SJSA1 (cell line): ENCODE measurements around the gene TBXT. TPM values are rescaled to one million over a fixed set of nuclear protein-coding genes. Genes with fewer than 3 reads are reported as not detected.
A peak's percentile ranks its signal among the peaks of the same experiment; 100 is the strongest.

ENCODE experiments used
- DNase-seq, 2 experiments: peaks; one replicate each; pipeline ENCODE4 v3.0.0-alpha.2; 2015 to 2020; ENCODE audit warnings: low spot score in 2 of 2, low read depth in 1 of 2
- H3K27ac ChIP-seq: fragments of 250-450 bp; sonication (Bioruptor Pico); 2 replicates; pipeline ENCODE4 v1.5.1; 2020; ENCODE audit warnings: mild to moderate bottlenecking, moderate library complexity
- H3K27me3 ChIP-seq: fragments of 250-450 bp; sonication (Bioruptor Pico); replicated peaks from 2 replicates; pipeline ENCODE4 v1.5.1; 2020; ENCODE audit warnings: mild to moderate bottlenecking, moderate library complexity
- H3K36me3 ChIP-seq: fragments of 250-450 bp; sonication (Bioruptor Pico); 2 replicates; pipeline ENCODE4 v1.5.1; 2020; ENCODE audit warnings: mild to moderate bottlenecking
- H3K4me1 ChIP-seq: fragments of 250-450 bp; sonication (Bioruptor Pico); replicated peaks from 2 replicates; pipeline ENCODE4 v1.6.1; 2021; ENCODE audit warnings: mild to moderate bottlenecking
- H3K4me3 ChIP-seq: fragments of 250-450 bp; sonication (Bioruptor Pico); 2 replicates; pipeline ENCODE4 v1.5.1; 2020; ENCODE audit warnings: mild to moderate bottlenecking
- H3K9me3 ChIP-seq: fragments of 250-450 bp; sonication (Bioruptor Pico); replicated peaks from 2 replicates; pipeline ENCODE4 v1.5.1; 2020; ENCODE audit warnings: mild to moderate bottlenecking
- total RNA-seq: library from RNA; depleted of rRNA; stranded (reverse); fragments of >200 nt; shearing (Covaris generic); gene quantifications from 2 replicates; pipeline ENCODE4 v1.2.3, GENCODE V29; 2014; rRNA removed

Gene TBXT
- total RNA-seq, 1 experiment from 2014 or later: not detected

DNA sequence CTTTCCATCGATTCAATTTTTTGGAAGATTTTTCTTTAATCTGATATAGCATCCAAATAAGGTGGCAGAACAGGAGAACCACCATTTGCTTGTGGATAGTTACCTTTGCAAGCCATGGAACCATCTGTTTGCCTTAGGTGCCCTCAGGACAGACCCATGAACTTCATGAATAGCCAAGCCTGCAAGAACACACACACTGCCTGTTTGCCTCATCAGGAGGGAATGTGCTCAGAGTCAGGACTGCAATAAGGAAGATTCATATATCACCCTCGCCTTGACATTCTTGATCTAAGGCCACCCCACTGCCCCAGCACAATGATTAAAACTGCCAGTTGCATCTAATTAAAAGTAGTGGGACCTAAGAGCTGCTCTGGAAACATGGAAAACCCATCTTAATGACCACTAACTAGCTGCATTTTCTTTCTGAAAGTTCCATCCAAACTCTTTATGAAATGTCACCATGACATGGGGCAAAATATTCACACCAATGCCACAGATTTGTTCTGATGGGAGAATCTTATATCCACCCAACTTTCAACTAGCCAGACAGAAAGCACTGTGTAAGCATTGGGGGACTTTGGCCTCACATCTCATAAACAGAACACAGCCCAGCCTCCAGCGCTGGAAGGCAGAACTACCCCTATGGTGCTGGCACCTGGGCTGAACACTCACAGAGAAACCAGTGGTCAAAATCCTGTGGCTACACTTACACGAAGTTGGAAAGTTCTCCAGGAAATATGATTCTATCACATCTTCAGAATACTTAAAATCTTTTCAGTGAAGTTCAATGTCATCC is 48.3 kb downstream of the TBXT start:
- H3K27me3 ChIP-seq: peaks cover 5% of the 10 kb centered on the region; the same call in 1 of the 2 replicates
- H3K9me3 ChIP-seq: no peaks in the 10 kb centered on the region

DNA sequence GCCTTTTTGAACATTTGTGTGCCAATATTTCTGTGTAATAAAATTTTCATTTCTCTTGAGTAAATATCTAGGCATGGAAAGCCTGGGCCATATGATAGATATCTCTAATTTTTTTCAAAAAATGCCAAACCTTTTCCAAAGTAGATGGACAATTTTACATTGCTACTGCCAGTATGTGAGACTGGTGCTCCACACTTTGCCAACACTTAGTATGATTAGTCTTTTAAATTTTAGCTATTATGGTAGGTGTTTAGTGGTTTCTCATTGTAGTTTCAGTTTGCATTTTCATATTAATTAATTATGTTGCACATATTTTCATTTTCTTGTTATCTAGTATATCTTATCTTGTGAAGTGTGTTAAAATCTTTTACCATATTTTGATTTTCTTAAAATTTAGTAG is 52.0 kb downstream of the TBXT start:
- no peaks in the 10 kb centered on the region for H3K9me3 ChIP-seq
- DNase-seq: no peak
- peaks cover 11% of the 10 kb centered on the region for H3K4me1 ChIP-seq

More for the DNA sequence above, 48.3 kb downstream of the TBXT start:
- Histone ChIP-seq H3K36me3 (no peaks in the 10 kb centered on the region), H3K4me1 (no peaks in the 10 kb centered on the region), H3K4me3 (no peak overlapping the region), H3K27ac (no peak overlapping the region)
- DNase-seq: no peak

DNA sequence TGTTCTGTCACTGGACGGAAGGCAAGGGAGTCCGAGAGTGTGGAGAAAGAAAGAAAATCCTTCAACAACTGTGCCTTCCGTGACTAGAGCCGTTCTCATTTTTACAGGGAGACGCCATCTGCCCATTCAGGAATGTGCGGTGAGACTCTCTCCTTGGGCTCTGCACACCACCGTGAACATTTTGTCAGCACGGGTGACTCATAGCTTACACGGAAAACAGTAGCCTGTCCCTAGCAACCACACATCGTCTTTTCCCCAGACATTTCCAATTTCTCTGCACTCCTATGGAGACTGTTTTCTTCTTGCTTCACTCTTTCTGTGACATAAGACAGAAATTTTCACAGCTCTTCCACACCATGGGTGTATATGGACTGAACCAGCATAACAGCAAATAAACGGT is 55.1 kb downstream of the TBXT start:
- peak; percentile 87 to 91 for DNase-seq
- Histone ChIP-seq H3K36me3 (no peaks in the 10 kb centered on the region), H3K4me3 (peak overlapping the region; percentile 30), H3K4me1 (peaks cover 11% of the 10 kb centered on the region), H3K9me3 (no peaks in the 10 kb centered on the region), H3K27me3 (no peaks in the 10 kb centered on the region), H3K27ac (peak overlapping the region; percentile 88)

More for the DNA sequence above, 52.0 kb downstream of the TBXT start:
- Histone ChIP-seq H3K36me3 (no peaks in the 10 kb centered on the region), H3K27ac (no peak overlapping the region), H3K27me3 (no peaks in the 10 kb centered on the region), H3K4me3 (no peak overlapping the region)

DNA sequence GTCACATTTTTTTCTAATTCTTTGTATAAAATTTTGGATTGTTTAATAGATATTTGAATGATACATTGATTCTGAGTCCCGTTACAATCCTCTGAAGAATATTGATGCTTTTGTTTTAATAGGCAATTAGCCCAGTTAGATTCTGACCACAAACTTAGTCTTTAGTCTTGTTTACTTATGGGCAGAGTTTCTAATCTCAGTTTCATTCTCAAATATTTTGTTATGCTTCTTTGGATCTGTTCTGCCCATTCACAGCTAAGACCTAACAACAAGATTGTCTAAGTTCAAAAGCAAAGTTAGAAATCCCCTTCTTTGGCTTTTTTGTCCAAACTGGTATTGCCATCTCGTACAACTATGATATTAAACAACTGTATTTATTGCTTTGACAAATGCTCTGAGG is 58.0 kb downstream of the TBXT start:
- H3K4me1 ChIP-seq: peaks cover 11% of the 10 kb centered on the region
- H3K4me3 ChIP-seq: no peak overlapping the region
- no peak for DNase-seq
- H3K27me3 ChIP-seq: peaks cover 5% of the 10 kb centered on the region; the same call in 1 of the 2 replicates
- H3K9me3 ChIP-seq: no peaks in the 10 kb centered on the region
- H3K36me3 ChIP-seq: no peaks in the 10 kb centered on the region
- no peak overlapping the region for H3K27ac ChIP-seq

Other genes with a start within 250 kb of the TBXT start
- 0.76 and 1.0 TPM in 2 replicates for gene PRR18, start 140.5 kb upstream of the TBXT start, total RNA-seq
- 88.2 and 101 TPM in 2 replicates for gene SFT2D1, start 174.7 kb upstream of the TBXT start, total RNA-seq
- gene MPC1, start 215.1 kb upstream of the TBXT start, total RNA-seq: 87.8 and 127 TPM in 2 replicates